PC-3 (cell line): Measurements from ENCODE around the gene MCF2L2.

Experiments used
- EZH2 ChIP-seq: fragments of 300-600 bp; sonication (generic); IDR thresholded peaks from one replicate; pipeline ENCODE4 v1.6.1; 2017; ENCODE audit warnings: antibody characterized with exemption, mild to moderate bottlenecking, low read length; ENCODE audit not compliant: unreplicated experiment
- TF ChIP-seq, protein P1 (sequence below): fragments of 300-600 bp; sonication (generic); conservative IDR thresholded peaks from 2 replicates; pipeline ENCODE4 v1.5.1; 2017; ENCODE audit warnings: antibody characterized with exemption, low read depth, mild to moderate bottlenecking, low read length

DNA sequence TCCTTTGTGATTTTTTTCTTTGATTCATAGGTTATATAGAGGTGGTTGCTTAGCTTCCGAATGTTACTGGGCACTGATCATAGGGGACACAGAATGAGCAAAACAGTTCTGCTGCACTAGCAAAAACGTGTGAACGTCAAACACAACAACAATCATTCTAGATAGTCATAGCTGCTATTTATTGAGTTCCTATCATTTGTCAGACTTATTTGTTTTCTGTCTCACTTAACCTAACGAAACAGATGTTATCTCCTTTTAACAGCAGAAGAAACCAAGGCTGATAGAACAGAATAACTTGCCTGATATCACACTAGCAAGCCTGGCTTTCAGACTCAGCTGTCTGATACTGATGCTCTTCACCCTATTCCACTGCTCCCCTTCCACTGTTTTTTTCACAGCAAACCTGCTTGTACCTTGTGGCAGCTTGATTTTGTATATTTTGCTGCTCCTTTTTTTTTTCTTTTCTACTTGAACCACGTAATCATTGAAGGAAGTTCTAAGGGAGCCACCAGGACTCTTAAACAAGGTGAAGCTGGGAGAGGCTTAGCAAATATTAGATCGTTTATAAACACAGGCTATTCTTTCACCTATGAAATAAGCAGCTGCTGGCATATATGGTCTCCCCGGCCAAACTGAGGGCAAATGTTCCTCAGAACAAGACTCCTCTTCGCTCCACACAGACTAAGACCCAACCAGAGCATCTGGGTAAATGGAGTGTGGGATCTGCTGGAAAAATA is 78.8 kb downstream of the MCF2L2 start:
- TF ChIP-seq, protein P1, sequence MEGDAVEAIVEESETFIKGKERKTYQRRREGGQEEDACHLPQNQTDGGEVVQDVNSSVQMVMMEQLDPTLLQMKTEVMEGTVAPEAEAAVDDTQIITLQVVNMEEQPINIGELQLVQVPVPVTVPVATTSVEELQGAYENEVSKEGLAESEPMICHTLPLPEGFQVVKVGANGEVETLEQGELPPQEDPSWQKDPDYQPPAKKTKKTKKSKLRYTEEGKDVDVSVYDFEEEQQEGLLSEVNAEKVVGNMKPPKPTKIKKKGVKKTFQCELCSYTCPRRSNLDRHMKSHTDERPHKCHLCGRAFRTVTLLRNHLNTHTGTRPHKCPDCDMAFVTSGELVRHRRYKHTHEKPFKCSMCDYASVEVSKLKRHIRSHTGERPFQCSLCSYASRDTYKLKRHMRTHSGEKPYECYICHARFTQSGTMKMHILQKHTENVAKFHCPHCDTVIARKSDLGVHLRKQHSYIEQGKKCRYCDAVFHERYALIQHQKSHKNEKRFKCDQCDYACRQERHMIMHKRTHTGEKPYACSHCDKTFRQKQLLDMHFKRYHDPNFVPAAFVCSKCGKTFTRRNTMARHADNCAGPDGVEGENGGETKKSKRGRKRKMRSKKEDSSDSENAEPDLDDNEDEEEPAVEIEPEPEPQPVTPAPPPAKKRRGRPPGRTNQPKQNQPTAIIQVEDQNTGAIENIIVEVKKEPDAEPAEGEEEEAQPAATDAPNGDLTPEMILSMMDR, result no peak
- TF ChIP-seq EZH2, result no peak
